ENCODE measurements around the gene HDAC4.

DNA sequence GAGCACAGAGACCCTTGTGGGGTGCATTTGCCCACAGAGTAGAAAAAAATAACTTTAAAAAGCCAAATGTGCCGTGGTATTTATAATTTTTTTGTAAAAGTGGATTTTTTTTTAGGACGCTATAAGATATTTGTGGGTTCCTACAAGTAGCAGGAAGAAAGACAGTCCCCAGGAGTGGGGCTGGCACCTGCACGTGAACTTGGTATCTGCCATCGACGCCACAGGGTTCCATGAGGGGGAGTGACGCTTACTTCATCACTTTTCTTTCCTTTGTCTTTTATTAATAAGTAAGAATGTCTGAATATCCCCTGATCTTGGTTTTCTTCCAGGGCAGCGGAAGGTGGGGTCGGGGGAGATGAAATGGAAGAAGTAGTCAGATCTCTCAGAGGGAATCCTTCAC lies 345.9 kb downstream of the HDAC4 start:
- TF ChIP-seq TARDBP (IDR thresholded peaks at IDR 0.05): no peak
- no peak for TF ChIP-seq BHLHE40 (IDR thresholded peaks at IDR 0.05; ENCODE audit: borderline replicate concordance)
- TF ChIP-seq SP1 (IDR thresholded peaks at IDR 0.05): no peak
- TF ChIP-seq CTBP1 (IDR thresholded peaks at IDR 0.05; ENCODE audit: borderline replicate concordance): no peak
- no peak for TF ChIP-seq L3MBTL2 (conservative IDR thresholded peaks at IDR 0.05)

Data from HEK293T (cell line).